K562 (cell line): Measurements from ENCODE around the gene IFI6. TPM values are rescaled to one million over a fixed set of nuclear protein-coding genes. Genes with fewer than 3 reads are reported as not detected.

ENCODE experiments used
- ARID1B ChIP-seq: fragments of 450-650 bp; IDR thresholded peaks from 2 replicates; pipeline ENCODE4 v1.6.1; 2016; ENCODE audit warnings: antibody characterized with exemption, mild to moderate bottlenecking, inconsistent platforms
- ZBTB40 ChIP-seq, 2 experiments: fragments of 450-650 bp in 1 of 2; sonication (generic) in 1 of 2; formaldehyde crosslinking in 1 of 2; IDR thresholded peaks; 2 replicates each; pipeline versions ENCODE4 v1.7.1 to v1.9.0; 2016 to 2022; ENCODE audit warnings: inconsistent platforms in 1 of 2, mild to moderate bottlenecking in 1 of 2, missing genetic modification reagents in 1 of 2
- ZBTB7A ChIP-seq: IDR thresholded peaks from 2 replicates; pipeline ENCODE4 v1.6.1; 2011; ENCODE audit warnings: low read depth, mild to moderate bottlenecking, low read length, moderate library complexity, borderline replicate concordance; ENCODE audit not compliant: control insufficient read depth
- polyA plus RNA-seq, 8 experiments: library from polyadenylated mRNA; depleted of rRNA in 4 of 8; stranded (reverse) in 5 of 8; unstranded in 3 of 8; fragments of >200 nt; fragmentation: Nextera tagmentation in 2 of 8; fragmentation: Illumina TruSeq in 1 of 8; extraction: Ambion mirVana in 2 of 8; extraction: Trizol in 1 of 8; gene quantifications; 2 replicates each; pipeline versions ENCODE4 v1.2.1 to v1.2.3, GENCODE V29; 2011 to 2014; ENCODE audit warnings: inconsistent platforms in 1 of 8, missing spikeins in 1 of 8
- total RNA-seq, 7 experiments: library from RNA; depleted of rRNA in 6 of 7; stranded (reverse); fragments of >200 nt in 6 of 7; fragmentation: Illumina TruSeq in 2 of 7; extraction: Trizol in 2 of 7; gene quantifications; 2 replicates each; pipeline versions ENCODE4 v1.2.1 to v1.2.3, GENCODE V29; 2011 to 2021; ENCODE audit warnings: low replicate concordance in 1 of 7

Gene IFI6
- total and polyA plus RNA-seq, 9 of the 15 experiments (the other 6 are each of a cell fraction or from before 2014, with no cell fraction given): 0.17 to 4.5 (median 2.2) TPM

DNA sequence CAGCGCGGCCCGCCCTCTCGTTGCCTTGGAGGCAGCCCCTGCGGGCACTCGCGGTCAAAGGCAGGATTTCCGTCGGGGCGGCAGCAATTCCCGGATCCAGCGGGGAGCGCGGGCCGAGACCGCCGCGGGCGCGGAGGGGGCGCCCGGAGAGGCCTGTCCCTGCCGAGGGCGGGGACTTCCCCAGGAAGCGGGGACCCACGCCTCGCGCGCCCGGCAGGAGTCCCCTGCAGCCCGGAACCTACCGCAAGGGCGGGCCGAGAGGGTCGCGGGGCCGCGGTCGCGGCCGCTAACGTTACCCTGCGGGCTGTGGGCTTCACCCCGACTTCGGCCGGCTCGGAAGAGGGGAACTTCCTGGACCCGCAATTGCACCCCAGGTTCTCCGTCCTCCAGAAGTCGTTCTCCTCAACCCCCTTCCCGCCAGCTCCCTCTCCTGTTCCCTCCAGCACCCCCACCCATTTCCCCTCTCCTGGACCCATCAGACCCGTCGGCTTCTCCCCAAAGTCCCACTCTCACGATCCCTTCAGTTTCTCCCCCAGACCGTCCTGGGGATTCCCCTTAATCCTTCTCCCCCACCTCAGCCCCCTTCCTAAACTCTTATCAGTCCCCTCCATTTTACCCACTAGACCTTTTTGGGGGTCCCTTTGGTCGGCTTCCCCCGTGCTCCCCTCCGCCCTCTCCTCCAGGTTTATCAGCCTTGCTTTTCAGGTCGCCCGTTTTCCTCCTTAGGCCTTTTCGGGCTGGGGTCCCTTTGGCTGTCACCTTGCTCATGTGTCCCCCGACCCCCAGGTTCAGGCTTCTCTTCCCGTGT lies 37.6 kb downstream of the IFI6 start (continued):
- TF ChIP-seq ZBTB40 (IDR thresholded peaks at IDR 0.05): no peak
- TF ChIP-seq ZBTB40 (CRISPR knock-in tag; IDR thresholded peaks at IDR 0.05): no peak
- no peak for TF ChIP-seq ARID1B
- TF ChIP-seq ZBTB7A: peak; percentile 59; the same call in 1 of the 2 replicates
